CD14-positive monocyte (primary cell): ENCODE data around the gene PDXDC1. TPM values are rescaled to one million over a fixed set of nuclear protein-coding genes. Genes with fewer than 3 reads are reported as not detected.

Experiments
- DNase-seq, 3 donors: peaks; one replicate each; pipeline ENCODE4 v3.0.0-alpha.2; 2011 to 2022
- H2AFZ ChIP-seq: 2 replicates; pipeline ENCODE4 v1.6.0; 2012; ENCODE audit warnings: mild to moderate bottlenecking, low read depth, low read length, inconsistent platforms; ENCODE audit not compliant: insufficient read depth, poor library complexity, severe bottlenecking
- H3K27ac ChIP-seq, 2 donors: 1 replicate in 1 of 2; 2 replicates in 1 of 2; pipeline ENCODE4 v1.5.1; 2012 to 2013; ENCODE audit warnings: low read length in 2 of 2, control low read depth in 1 of 2, inconsistent platforms in 1 of 2, low read depth in 1 of 2, mild to moderate bottlenecking in 1 of 2
- H3K27me3 ChIP-seq, 2 donors: one replicate each; pipeline versions ENCODE4 v1.6.0 to v1.6.1; 2011 to 2013; ENCODE audit warnings: low read length in 2 of 2; ENCODE audit not compliant: control insufficient read depth in 2 of 2, insufficient read depth in 2 of 2
- H3K36me3 ChIP-seq, 2 donors: replicated peaks in 1 of 2; 1 replicate in 1 of 2; 2 replicates in 1 of 2; pipeline versions ENCODE4 v1.5.1 to v1.6.1; 2012 to 2013; ENCODE audit warnings: low read length in 2 of 2, control low read depth in 1 of 2, inconsistent platforms in 1 of 2, mild to moderate bottlenecking in 1 of 2; ENCODE audit not compliant: insufficient read depth in 2 of 2, control insufficient read depth in 1 of 2
- H3K4me1 ChIP-seq, 2 donors: 1 replicate in 1 of 2; 2 replicates in 1 of 2; pipeline versions ENCODE4 v1.5.1 to v1.6.1; 2012 to 2013; ENCODE audit warnings: low read length in 2 of 2, control low read depth in 1 of 2, inconsistent platforms in 1 of 2, mild to moderate bottlenecking in 1 of 2, moderate library complexity in 1 of 2; ENCODE audit not compliant: insufficient read depth in 2 of 2, control insufficient read depth in 1 of 2
- H3K4me2 ChIP-seq: replicated peaks from 2 replicates; pipeline ENCODE3; 2012; ENCODE audit warnings: low read length, moderate library complexity, mild to moderate bottlenecking; ENCODE audit not compliant: poor library complexity, severe bottlenecking; ENCODE audit errors: extremely low read depth
- H3K4me3 ChIP-seq, 3 experiments: fragments of 200-600 bp in 1 of 3; sonication (generic) in 1 of 3; replicated peaks in 1 of 3; 1 replicate in 2 of 3; 2 replicates in 1 of 3; pipeline ENCODE4 v1.5.1; 2011 to 2013; ENCODE audit warnings: low read length in 3 of 3, mild to moderate bottlenecking in 3 of 3, control low read depth in 2 of 3, low read depth in 2 of 3, inconsistent platforms in 1 of 3, moderate library complexity in 1 of 3
- H3K79me2 ChIP-seq: 2 replicates; pipeline ENCODE4 v1.6.0; 2012; ENCODE audit warnings: mild to moderate bottlenecking, control low read depth, inconsistent platforms, low read length, moderate library complexity; ENCODE audit not compliant: insufficient read depth
- H3K9ac ChIP-seq: 2 replicates; pipeline ENCODE4 v1.6.0; 2017; ENCODE audit warnings: low read length, mild to moderate bottlenecking; ENCODE audit not compliant: insufficient read depth, poor library complexity, severe bottlenecking
- H3K9me3 ChIP-seq, 2 donors: replicated peaks in 1 of 2; 1 replicate in 1 of 2; 2 replicates in 1 of 2; pipeline versions ENCODE4 v1.5.1 to v1.6.1; 2012 to 2013; ENCODE audit warnings: low read length in 2 of 2, control low read depth in 1 of 2; ENCODE audit not compliant: control insufficient read depth in 1 of 2, insufficient read depth in 1 of 2
- H4K20me1 ChIP-seq: 2 replicates; pipeline ENCODE4 v1.6.0; 2012; ENCODE audit warnings: mild to moderate bottlenecking, low read length, control low read depth, moderate library complexity; ENCODE audit not compliant: insufficient read depth
- H3K27ac Mint-ChIP-seq, 7 donors: one replicate each; pipeline ENCODE4 v1.8.0; 2020; ENCODE audit warnings: mild to moderate bottlenecking in 7 of 7, mixed read lengths in 7 of 7, moderate library complexity in 6 of 7, inconsistent platforms in 2 of 7
- H3K27me3 Mint-ChIP-seq, 3 donors: one replicate each; pipeline ENCODE4 v1.8.0; 2021 to 2022; ENCODE audit warnings: low read depth in 3 of 3, mild to moderate bottlenecking in 3 of 3, mixed read lengths in 3 of 3, moderate library complexity in 3 of 3, inconsistent platforms in 1 of 3
- H3K36me3 Mint-ChIP-seq, 2 donors: one replicate each; pipeline ENCODE4 v1.8.0; 2020; ENCODE audit warnings: mixed read lengths in 2 of 2, inconsistent platforms in 1 of 2, mild to moderate bottlenecking in 1 of 2
- H3K4me1 Mint-ChIP-seq: one replicate; pipeline ENCODE4 v1.8.0; 2020; ENCODE audit warnings: mild to moderate bottlenecking, mixed read lengths
- H3K4me3 Mint-ChIP-seq, 2 donors: one replicate each; pipeline ENCODE4 v1.8.0; 2020; ENCODE audit warnings: mild to moderate bottlenecking in 2 of 2, mixed read lengths in 2 of 2, moderate library complexity in 1 of 2
- H3K9me3 Mint-ChIP-seq, 7 donors: one replicate each; pipeline ENCODE4 v1.8.0; 2020 to 2022; ENCODE audit warnings: mixed read lengths in 7 of 7, mild to moderate bottlenecking in 6 of 7, moderate library complexity in 6 of 7, inconsistent platforms in 2 of 7
- WGBS: methylation state at CpG from one replicate; pipeline ENCODE4 v1.1.5; 2013; ENCODE audit warnings: missing lambda C conversion rate; ENCODE audit not compliant: insufficient coverage; 5-methylcytosine and 5-hydroxymethylcytosine counted together
- intact Hi-C, 2 donors: fragments of 100-400 bp; cut with micrococcal nuclease; formaldehyde crosslinking; loops; one replicate each; pipeline versions ENCODE4 v1.15.0 to v1.15.1; 2023
- polyA plus RNA-seq, 3 donors: library from polyadenylated mRNA; depleted of rRNA in 1 of 3; unstranded in 2 of 3; stranded (reverse) in 1 of 3; fragments of 300-500 nt in 2 of 3; fragments of >200 nt in 1 of 3; fragmentation: Illumina TruSeq in 2 of 3; gene quantifications; 1 replicate in 2 of 3; 2 replicates in 1 of 3; pipeline ENCODE4 v1.2.3, GENCODE V29; 2012 to 2021
- TF ChIP-seq, protein P1 (sequence below): fragments of 200-600 bp; IDR thresholded peaks from one replicate; pipeline ENCODE4 v1.8.0; 2022; ENCODE audit warnings: antibody characterized with exemption, mild to moderate bottlenecking

PDXDC1 gene
- polyA plus RNA-seq, 3 donors = 22.3 to 50.1 (median 36.0) TPM

DNA sequence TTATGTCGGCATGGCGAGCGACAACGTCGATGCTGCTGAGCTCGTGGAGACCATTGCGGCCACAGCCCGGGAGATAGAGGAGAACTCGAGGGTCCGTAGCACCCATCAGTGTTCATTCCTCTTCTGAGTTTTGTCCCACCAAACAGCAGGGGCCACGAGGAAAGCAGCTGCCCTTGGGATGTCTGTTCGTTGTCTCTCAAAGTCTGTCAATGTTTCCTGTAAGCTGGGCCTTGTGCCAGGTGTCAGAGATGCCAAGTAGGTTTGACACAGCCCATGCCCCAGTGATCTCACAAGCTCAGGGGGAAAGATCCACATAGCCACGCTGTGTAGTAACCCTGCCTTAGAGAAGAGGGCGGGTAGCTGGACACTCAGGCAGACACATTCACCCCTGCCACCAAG lies 58.5 kb downstream of the PDXDC1 start:
- H3K4me3 ChIP-seq = no peak overlapping the region
- 92% methylated on average over 13 of the region's 14 CpGs for WGBS
- Mint-ChIP-seq H3K4me1 (peaks cover 6% of the 10 kb centered on the region), H3K36me3 (peaks cover 85 to 91% of the 10 kb centered on the region in 2 donors), H3K4me3 (no peak overlapping the region), H3K27ac (peak overlapping the region in 3 of 7 donors; percentile 16 to 56 (median 52)), H3K27me3 (no peaks in the 10 kb centered on the region), H3K9me3 (no peaks in the 10 kb centered on the region)
- TF ChIP-seq, protein P1, sequence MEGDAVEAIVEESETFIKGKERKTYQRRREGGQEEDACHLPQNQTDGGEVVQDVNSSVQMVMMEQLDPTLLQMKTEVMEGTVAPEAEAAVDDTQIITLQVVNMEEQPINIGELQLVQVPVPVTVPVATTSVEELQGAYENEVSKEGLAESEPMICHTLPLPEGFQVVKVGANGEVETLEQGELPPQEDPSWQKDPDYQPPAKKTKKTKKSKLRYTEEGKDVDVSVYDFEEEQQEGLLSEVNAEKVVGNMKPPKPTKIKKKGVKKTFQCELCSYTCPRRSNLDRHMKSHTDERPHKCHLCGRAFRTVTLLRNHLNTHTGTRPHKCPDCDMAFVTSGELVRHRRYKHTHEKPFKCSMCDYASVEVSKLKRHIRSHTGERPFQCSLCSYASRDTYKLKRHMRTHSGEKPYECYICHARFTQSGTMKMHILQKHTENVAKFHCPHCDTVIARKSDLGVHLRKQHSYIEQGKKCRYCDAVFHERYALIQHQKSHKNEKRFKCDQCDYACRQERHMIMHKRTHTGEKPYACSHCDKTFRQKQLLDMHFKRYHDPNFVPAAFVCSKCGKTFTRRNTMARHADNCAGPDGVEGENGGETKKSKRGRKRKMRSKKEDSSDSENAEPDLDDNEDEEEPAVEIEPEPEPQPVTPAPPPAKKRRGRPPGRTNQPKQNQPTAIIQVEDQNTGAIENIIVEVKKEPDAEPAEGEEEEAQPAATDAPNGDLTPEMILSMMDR = no peak
- H2AFZ ChIP-seq = no peak overlapping the region
- H3K4me1 ChIP-seq = no peaks in the 10 kb centered on the region
- H3K4me2 ChIP-seq = no peak overlapping the region
- H3K27ac ChIP-seq = no peak overlapping the region
- no peak for DNase-seq
- no peak overlapping the region for H3K9ac ChIP-seq
- H3K79me2 ChIP-seq = peaks cover 5% of the 10 kb centered on the region
- peaks cover 85 to 95% of the 10 kb centered on the region in 2 donors for H3K36me3 ChIP-seq
- no peaks in the 10 kb centered on the region for H3K9me3 ChIP-seq
- intact Hi-C loops = no loop called here
- no peaks in the 10 kb centered on the region for H3K27me3 ChIP-seq
- H4K20me1 ChIP-seq = no peaks in the 10 kb centered on the region

DNA sequence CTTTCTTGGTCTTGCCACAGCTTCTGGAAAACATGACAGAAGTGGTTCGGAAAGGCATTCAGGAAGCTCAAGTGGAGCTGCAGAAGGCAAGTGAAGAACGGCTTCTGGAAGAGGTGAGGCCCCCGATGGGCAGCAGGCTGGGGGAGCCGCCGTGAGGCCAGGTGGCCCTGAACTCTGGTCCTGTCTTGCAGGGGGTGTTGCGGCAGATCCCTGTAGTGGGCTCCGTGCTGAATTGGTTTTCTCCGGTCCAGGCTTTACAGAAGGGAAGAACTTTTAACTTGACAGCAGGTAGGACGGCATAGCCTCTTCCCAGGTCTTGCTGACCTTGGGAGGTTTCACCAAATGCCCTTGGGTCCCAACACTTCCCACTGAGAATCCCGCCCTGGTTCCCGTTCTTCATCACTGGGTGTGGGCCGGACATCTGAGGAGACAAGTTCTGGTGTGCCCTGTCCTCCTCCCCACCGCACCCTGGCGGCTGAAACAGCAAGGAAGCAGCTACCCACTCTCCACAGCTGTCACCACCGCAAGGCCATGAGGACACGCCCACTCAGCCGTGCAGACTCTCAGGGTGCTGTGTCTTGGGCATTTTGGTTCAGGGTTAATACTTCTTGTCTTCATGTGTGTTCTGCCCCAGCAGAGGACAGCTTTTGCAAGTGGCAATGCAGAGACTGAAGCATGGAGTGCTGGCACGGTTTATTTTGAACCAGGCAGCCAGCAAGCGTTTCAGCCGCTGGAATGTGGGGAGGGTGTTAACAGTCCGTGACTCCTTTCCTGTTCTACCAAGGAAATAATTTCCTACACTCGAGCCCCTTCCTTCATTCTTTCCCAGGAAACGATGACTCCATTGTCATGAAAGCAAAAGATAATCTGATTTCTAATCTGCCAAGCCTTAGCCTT lies 59.7 kb downstream of the PDXDC1 start:
- no peak overlapping the region for H3K4me3 ChIP-seq
- H3K4me1 ChIP-seq = no peaks in the 10 kb centered on the region
- intact Hi-C loops = no loop called here
- H4K20me1 ChIP-seq = no peaks in the 10 kb centered on the region
- no peaks in the 10 kb centered on the region for H3K27me3 ChIP-seq
- TF ChIP-seq, protein P1 = no peak
- Mint-ChIP-seq H3K27ac (peak overlapping the region in 3 of 7 donors; percentile 11 to 46 (median 26)), H3K27me3 (no peaks in the 10 kb centered on the region), H3K4me1 (peaks cover 6% of the 10 kb centered on the region), H3K9me3 (no peaks in the 10 kb centered on the region), H3K36me3 (peaks cover 84 to 92% of the 10 kb centered on the region in 2 donors), H3K4me3 (no peak overlapping the region)
- no peak overlapping the region for H3K27ac ChIP-seq
- peaks cover 90 to 95% of the 10 kb centered on the region in 2 donors for H3K36me3 ChIP-seq
- WGBS = 94% methylated on average over 18 of the region's 23 CpGs
- H3K4me2 ChIP-seq = no peak overlapping the region
- H3K9ac ChIP-seq = no peak overlapping the region
- no peak overlapping the region for H2AFZ ChIP-seq
- H3K9me3 ChIP-seq = no peaks in the 10 kb centered on the region
- no peak for DNase-seq
- no peaks in the 10 kb centered on the region for H3K79me2 ChIP-seq
